GM18907 (cell line): ENCODE results near the gene ADISSP.

Experiments used
- ATAC-seq: cut with Tn5 transposase; IDR thresholded peaks from one replicate; pipeline ENCODE4 v1.9.1; 2021; ENCODE audit warnings: mild to moderate bottlenecking, moderate library complexity; ENCODE audit not compliant: unreplicated experiment

ADISSP gene

DNA sequence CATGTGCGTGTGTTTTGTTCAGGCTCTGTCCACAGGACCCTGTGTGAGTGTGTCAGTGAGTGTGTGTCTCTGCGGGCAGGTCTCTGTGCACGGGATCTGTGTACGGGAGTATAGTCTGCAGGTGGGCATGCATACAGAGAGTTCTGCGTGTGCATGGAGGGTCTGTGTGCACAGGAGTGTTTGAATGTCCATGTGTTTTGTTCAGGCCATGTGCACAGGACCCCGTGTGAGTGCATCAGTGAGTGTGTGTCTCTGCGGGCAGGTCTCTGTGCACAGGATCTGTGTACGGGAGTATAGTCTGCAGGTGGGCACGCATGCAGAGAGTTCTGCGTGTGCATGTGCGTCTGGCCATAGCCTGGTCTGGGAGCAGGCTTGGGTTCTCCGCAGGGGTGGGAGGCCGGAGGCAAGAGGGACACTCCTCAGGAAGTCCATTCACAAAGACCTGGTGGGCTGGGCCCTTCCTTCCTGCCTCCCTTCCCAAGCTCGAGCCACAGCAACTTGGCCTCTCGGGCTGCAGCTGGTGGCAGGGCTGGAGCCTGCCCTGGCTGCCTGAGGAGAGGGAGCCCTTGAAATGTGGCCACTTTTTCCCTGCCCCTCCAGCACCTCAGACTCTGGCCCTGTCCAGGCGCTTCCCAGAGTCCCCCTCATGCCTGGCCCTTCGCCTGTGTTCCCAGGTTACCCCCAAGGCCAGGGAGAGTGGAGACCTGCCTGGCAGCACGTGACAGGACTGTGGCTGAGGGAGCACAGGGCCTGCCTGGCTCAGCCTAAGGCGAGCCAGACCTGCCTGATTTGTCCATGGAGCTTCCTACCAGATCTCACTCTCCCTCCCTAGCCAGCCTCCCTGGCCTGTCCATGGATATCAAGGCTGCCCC, 28.3 kb downstream of the ADISSP start:
- no peak for ATAC-seq

DNA sequence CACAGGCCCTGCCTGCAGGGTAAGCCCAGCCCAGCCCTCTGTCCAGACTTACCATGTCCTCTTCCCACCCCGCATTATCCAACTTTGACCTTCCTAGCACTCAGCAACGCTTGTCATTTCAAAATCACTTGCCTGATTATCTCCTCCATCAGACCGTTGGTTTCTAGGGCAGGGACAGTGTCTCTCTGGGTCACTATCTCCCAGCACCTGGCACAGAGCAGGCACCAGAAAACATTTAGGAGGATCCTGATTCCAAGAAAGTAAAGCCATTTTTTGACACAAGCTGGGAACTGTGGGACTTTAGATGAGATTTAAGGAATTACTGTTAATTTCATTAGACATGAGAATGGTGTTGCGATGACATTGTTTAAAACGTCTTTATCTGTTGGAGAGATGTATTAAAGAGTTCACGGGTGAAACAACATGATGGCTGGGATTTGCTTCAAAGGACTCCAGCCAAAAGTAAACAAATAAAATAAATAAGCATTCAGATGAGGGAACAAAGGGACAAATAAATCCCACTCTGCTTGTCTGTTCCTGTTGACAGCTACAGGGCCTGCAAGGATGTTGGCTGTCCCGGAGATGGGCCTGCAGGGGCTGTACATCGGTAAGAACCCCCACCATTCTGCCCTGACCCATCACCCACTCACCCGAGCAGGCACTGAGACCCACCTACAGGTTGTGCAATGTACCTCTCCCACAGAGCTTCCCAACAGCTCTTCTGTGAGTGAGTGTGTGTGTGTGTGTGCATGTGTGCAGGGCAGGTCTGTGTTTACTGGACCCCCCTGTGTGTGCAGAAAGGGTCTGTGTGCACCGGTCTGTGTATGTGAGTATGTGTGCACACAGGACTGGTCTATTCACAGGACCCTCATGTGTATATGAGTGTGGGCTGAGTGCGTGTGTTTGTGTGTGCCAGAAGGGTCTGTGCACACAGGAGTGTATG, 29.2 kb downstream of the ADISSP start:
- ATAC-seq = no peak

DNA sequence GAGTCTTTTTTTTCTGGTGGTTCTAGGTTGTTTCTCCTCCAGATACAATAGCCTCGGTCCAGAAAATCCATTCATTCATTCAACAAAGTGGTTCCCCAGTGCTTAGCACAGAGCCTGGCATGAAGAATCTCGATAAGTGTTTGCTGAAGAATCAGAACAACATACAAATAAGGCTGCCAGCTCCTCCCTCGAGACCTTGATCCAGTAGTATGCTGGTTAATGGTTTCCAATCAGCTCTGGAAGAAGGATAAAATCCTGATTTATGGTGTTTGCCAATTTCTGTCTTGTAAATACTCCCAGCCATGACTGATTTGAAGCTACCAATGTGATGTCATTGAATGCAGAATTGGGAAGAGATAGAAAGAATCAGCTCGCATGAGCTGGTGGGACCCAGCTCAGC, 31.8 kb downstream of the ADISSP start:
- no peak for ATAC-seq

DNA sequence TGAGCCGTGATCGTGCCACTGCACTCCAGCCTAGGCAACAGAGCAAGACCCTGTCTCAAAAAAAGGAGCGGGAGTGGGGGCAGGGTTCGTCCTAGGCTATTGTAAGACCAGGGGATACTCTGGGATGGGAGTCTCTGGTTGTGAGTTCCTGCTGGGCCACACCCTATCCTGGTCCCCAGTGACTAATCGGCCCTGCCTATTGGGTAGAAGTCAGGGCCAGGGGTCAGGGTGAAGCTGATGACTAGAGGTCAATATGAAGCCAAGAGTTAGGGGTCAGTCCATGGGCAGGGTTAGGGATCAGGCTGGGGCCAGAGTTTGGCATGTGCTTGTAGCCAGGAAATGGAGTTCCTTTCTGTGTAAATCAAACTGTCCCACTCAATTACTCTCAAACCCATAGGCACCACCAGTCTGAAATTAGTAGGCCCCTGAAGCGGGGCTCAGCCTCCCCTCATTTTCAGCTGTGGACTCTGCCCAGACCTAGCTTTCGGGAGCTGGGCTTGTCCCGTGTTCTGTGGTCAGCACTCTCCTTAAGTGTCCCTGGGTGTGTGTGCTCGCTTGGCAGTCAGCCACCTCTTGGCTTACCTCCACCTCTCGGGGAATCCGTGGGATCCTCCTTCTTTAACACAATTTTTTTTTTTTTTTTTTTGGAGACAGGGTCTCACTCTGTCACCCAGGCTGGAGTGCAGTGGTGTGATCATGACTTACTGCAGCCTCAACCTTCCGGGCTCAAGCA, 33.3 kb downstream of the ADISSP start:
- no peak for ATAC-seq

DNA sequence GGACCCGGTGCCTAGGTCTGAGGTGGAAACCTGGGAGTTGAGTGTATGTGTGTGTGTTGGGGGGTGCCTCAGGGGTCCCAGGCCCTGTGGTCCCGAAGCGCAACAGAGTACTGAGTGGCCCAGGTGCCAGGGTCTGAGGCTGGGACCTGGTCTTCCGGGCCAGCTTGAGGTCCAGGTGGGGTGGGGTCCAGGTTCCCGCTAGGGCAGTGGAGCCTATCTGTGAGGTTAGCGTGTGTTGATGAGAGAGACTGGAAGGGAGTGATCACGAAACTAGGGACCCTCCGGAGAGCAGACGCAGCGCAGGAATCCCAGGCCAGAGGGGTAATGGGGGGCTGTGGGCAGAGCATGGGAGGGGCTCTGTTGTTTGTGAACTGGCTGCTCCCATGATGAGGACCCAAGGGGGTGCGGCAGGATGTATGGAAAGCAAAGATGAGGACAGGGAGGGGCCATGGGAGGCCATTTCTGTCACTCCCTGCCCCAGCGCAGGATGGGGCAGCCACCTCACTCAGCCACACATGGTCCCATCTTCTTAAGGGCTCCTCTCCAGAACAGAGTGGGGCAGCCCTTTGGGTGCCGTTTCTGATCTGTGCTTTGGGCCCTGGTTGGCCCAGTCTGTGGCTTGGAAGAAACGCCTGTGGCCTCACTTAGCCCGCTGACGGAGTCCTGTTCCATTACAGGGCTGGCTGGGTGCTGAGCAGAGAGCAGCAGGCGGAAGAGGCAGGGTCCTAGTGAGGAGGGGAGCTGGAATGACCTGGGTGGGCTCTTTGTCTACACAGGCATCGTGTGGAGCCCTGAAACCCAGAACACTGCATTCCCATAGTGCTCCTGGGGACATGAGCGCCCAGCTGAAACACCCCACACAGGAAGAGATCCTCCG, 34.2 kb downstream of the ADISSP start:
- ATAC-seq = no peak

DNA sequence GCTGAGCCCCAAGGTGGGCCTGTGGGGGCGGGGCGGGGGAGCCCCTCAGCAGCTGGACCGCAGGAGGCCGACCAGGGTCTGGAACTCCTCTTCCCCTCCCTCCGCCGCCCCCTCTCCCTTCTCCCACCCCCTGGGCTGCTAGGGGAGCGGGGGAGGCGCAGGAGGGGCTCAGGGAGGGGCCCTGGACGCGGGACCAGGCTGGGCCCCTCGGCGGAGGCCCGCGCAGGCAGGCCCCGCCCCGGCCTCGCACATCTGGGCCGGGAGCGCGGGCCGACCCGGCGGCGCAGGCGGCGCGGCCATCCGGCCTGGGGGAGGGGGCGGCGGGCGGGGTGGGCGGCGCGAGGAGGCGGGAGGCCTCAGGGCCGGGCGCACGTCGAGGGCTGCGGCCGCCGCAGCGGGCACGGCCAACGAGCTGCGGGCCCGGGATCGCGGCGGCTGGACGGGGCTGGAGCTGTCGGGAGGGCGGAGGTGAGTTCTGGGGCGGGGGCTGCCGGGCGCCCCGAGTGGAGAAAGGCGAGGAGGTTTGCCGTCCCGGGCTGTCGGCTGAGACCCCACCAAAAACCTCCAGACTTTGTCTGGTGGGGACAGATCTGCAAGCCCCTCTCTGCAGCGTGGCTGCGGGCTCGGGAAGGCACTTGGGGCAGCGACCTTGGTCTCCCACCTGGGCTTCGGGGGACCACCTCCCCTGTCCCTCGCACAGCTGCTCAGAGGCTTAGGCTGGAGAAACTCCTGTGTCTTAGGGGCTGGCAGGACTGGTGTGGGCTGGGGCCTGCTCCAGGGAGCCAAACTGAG, 35.0 kb downstream of the ADISSP start, which contains the start of gene HSPA12B:
TSS of gene HSPA12B (plus strand) at position 359 of the 792 bp plus-strand sequence. CDS start 5,990 bp downstream, outside the sequence.
- ATAC-seq = no peak

DNA sequence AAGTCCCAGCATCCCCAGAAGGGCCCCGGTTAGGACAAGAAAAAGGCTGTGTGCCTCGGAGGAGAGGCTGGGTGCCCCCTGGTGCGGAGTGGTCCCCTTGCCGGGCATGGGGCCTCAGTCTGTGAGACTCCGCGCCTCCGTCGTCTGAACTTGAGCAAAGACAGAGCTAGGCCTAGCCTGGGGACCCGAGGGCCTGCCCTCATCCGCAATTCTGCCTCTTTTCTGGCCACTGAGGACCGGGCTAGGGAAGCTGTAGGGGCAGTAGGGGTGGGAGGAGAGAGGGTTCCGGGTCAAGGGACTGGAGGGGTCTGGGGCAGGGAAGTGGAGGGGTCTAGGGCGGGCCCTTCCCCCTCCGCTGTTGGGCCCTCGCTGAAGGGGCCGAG, 35.6 kb downstream of the ADISSP start:
- no peak for ATAC-seq

DNA sequence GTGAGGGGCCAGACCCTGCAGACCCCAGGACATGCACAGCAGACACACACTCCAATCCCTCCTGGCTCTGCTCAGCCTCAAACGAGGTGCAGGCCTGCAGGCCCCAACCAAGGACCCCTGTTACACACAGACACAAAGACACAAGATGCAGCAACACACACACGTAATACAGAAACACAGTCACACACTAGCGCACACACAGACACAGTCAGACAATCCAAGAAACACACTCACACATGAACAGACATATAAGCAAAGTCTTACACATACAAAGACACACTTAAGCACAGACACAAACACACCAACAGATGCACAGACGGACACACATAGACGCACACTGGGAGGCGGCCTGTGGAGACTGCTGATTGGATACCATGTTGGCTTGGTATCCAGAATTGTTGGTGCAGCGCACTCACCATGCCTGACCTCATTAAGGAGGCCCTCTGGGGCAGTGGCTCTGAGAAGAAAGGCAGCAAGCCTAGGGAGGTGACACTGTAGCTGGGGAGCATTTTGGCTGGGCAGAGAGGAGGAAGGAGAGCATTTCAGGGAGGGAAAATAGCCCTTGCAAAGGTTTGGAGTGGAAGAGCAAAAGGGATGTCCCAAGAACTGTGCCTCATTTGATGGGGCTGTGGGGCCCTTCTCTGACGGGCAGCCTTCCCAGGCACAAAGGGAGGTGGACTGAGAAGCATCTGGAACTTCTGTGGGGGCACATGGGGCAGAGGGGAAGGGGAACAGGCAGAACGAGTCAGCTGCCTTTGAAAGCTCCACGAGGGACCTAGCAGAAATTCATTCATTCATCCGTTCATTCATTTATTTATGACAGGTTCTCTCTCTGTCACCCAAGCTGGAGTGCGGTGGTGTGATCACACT, 36.5 kb downstream of the ADISSP start:
- ATAC-seq = no peak

DNA sequence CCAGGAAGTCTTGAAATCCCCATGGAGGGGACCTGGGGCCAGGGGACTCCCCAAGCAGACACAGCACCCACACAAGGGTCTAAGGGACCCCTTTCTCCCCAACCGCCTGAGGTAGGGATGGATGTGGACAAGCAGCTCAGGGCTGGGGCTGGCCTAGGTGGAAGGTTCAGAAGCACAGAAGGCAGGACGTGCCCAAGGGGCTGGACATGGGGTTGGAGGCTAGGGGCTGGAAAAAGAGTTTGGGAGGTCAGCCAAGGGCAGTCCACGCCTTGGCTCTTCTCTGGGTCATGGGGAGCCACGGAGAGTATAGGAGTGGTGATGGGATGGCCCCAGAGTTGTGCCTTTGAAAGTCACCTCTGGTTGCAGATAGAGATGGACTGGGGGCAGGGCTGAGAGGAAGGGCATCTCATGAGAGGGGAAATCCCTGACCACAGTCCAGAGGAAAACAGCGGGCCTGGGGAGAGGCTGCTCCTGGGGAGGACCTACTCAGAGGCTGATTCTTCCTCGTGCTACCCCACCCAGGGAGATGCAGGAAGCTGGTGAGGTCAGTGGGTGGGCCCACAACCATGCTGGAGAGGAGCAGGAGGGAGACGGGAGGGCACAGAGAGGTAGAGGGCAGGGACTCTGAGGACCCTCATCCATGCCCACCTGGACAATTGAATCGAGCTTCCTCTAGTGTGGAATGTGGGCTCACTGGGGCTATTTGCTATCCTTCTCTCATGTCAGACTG, 37.6 kb downstream of the ADISSP start:
- ATAC-seq = no peak

DNA sequence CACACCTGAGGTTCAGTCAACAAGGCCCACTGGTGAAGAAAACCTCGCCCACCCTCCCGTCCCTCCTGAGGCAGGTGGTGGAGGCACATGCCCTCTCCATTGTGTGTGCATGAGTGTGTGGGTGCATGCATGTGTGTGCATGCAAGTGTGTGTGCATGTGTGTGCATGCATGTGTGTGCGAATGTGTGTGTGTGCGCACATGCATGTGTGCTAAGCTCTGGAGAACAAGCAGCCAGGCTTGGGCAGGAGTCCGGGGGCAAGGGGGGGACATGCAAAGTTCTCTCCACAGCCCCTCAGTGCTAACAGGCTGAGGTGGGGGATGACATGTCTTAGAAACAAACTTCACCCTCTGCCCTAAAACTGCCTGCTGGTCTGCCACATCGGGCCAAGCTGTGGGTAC, 38.2 kb downstream of the ADISSP start:
- no peak for ATAC-seq

DNA sequence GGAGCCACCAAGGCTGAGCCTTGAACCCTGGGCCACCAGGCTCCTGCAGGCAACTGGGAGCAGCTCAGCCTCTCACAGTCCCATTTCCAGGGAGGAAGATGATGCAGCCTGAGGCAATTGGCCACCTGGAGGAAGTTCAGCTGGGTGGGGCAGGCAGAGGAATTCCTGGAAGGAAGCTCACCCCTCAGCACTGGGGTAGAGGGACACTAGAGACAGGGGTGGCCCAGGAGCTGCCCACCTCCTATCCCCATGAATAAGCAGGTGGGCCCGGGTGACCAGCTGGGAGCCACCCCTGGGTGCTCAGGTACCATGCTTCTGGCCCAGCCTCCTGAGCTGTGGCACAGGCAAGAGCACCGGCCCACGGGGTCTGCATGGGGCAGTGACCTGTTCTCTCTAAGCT, 38.7 kb downstream of the ADISSP start:
- no peak for ATAC-seq

DNA sequence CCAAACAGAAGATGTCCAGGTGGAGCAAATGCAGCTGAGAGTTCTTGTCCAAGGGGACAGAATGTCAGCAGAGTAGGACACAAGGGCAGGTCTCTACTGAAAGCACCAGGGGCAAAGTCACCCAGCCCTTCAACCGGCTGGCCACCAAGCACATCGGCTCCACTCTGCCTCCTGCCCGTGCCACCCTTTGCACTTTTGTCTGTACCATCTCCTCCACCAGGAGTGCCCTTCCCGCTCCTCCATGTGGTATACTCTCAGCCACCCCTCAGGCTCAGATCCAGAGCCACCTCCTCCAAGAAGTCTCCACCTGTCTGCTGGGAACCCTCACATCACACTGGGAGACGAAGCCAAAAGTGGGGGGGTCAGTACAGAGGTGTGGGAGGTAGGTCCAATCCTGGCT, 39.2 kb downstream of the ADISSP start:
- ATAC-seq = no peak

DNA sequence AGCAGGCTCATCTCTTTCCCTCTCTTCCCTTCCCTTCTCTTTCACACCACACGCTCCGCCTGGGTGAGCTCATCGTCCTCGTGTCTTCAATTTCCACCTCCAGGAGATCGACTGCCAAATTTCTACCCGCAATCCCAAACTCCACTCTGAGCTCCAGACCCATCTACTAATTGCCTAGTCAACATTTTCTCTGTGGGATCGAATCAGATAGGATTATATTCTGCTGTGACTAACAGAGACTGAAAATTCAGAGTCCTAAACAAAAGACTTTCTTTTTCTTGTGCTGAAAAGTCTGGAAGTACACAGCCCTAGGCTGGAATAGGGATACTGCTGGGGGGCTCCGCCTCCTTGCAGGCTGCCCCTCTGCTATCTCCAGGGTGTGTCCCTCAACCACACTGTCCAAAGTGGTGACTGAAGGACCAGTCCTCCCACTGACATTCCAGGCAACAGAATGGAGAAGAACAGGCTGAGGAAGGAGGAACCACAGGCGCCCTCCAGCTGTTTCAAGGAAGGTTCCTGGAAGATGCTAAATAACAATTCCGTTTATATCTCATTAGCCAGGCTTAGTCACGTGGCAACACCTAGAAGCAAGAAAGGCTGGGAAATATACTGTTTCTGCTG, 40.0 kb downstream of the ADISSP start:
- ATAC-seq = no peak

DNA sequence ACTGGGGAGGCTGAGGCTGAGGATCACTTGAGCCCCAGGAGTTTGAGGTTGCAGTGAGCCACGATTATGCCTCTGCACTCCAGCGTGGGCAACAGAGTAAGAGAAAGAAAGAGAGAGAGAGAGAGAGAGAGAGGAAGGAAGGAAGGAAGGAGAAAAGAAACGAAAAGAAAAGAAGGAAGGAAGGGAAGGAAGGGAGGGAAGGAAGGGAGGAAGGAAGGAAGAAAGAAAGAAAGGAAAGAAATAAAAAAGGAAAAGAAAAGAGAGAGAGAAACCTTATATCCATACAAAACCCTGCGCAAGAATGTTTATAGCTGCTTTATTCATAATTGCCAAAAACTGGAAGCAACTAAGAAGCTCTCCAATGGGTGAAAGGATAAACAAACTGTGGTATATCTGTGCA, 43.2 kb downstream of the ADISSP start:
- ATAC-seq = no peak

DNA sequence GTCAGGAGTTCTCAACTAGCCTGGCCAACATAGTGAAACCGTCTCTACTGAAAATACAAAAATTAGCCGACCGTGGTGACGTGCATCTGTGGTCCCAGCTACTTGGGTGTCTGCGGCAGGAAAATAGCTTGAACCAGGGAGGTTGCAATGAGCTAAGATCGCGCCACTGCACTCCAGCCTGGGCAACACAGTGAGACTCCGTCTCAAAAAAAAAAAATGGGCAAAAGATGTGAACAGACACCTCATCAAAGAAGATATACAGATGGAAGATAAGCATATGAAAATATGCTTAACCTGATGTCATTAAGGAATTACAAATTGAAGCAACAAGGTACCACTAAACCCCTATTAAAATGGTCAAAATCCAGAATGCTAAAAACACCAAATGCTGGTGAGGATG, 44.3 kb downstream of the ADISSP start:
- no peak for ATAC-seq

DNA sequence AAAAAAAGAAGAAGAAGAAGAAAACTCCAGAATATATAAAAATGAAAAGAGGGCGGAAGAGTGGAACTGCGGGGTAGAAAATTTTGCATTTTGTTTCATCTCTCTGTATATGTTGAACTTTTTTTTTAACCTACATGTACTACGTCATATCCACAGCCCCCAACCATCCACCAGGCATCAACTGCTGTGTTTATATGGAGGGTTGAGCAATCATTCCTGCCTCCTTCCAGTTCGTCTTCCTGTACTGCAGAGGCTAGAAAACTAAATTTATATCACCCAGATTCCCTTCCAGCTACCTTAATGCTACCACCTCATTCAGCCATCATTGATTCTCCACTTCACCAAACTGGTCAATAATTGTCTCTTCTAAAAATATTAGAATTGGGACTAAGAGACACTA, 45.6 kb downstream of the ADISSP start:
- ATAC-seq = no peak

DNA sequence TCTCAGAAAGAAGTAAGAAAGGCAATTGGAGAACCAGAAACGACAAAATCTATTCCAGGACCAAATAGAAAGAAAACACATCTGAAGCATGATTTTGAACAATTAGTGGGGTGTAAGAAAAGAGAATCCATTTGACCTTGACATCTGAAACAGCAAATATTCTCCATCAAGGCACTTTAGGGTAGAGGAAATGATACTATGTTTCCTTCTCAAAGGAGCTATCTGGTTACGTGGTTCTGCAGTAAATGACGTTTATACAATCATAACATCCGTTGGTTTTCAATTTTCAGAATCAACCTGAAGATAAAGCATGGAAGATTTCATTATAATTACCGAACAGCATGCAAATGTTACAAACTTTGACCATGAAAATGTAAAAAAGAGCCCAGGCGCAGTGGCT, 46.9 kb downstream of the ADISSP start:
- no peak for ATAC-seq
